Lung (tissue), 12 donors: ENCODE results near the gene HRK. TPM values are rescaled to one million over a fixed set of nuclear protein-coding genes. Genes with fewer than 3 reads are reported as not detected.

ENCODE experiments used
- ATAC-seq: fragments of 200-7000 bp; cut with Tn5 transposase; one replicate; pipeline ENCODE4 v1.9.1; 2020; ENCODE audit warnings: moderate number of reproducible peaks; ENCODE audit not compliant: insufficient read depth, low FRiP score
- DNase-seq, 3 donors: peaks; one replicate each; pipeline ENCODE4 v3.0.0-alpha.2; 2013 to 2017
- H3K27ac ChIP-seq, 2 donors: one replicate each; pipeline ENCODE4 v1.5.1; 2013; ENCODE audit warnings: mild to moderate bottlenecking in 2 of 2, moderate library complexity in 2 of 2, control low read depth in 1 of 2, inconsistent platforms in 1 of 2, low read depth in 1 of 2, low read length in 1 of 2
- H3K27me3 ChIP-seq, 3 donors: one replicate each; pipeline ENCODE4 v1.5.1; 2013; ENCODE audit warnings: low read length in 2 of 3; ENCODE audit not compliant: control insufficient read depth in 3 of 3, insufficient read depth in 3 of 3
- H3K36me3 ChIP-seq, 4 donors: one replicate each; pipeline ENCODE4 v1.5.1; 2013; ENCODE audit warnings: low read length in 4 of 4, mild to moderate bottlenecking in 1 of 4, moderate library complexity in 1 of 4; ENCODE audit not compliant: control insufficient read depth in 4 of 4, insufficient read depth in 4 of 4
- H3K4me1 ChIP-seq, 5 donors: one replicate each; pipeline ENCODE4 v1.5.1; 2013; ENCODE audit warnings: low read length in 5 of 5, mild to moderate bottlenecking in 2 of 5, moderate library complexity in 1 of 5; ENCODE audit not compliant: control insufficient read depth in 5 of 5, insufficient read depth in 5 of 5
- H3K4me3 ChIP-seq: one replicate; pipeline ENCODE4 v1.5.1; 2013; ENCODE audit warnings: mild to moderate bottlenecking, control low read depth, moderate library complexity
- H3K9ac ChIP-seq, 2 donors: one replicate each; pipeline ENCODE4 v1.5.1; 2013; ENCODE audit warnings: low read length in 2 of 2, control low read depth in 1 of 2; ENCODE audit not compliant: insufficient read depth in 1 of 2
- H3K9me3 ChIP-seq, 4 donors: one replicate each; pipeline ENCODE4 v1.5.1; 2013; ENCODE audit warnings: low read length in 3 of 4, mild to moderate bottlenecking in 1 of 4, moderate library complexity in 1 of 4; ENCODE audit not compliant: control insufficient read depth in 4 of 4, insufficient read depth in 3 of 4
- WGBS, 2 donors: extraction: QIAGEN DNeasy Blood & Tissue Kit; methylation state at CpG; one replicate each; pipeline ENCODE4 v1.1.7; 2013; 5-methylcytosine and 5-hydroxymethylcytosine counted together
- polyA plus RNA-seq, 2 donors: library from polyadenylated mRNA; stranded (reverse); fragments of 200-250 nt; gene quantifications; one replicate each; pipeline ENCODE4 v1.2.1, GENCODE V29; 2013
- total RNA-seq, 2 donors: library from RNA; depleted of rRNA in 1 of 2; stranded (reverse); fragments of >200 nt in 1 of 2; gene quantifications; one replicate each; pipeline ENCODE4 v1.2.1, GENCODE V29; 2014 to 2021
- TF ChIP-seq, protein P1 (sequence below): IDR thresholded peaks from 2 replicates; pipeline ENCODE4 v1.5.1; 2012; ENCODE audit warnings: mild to moderate bottlenecking; ENCODE audit errors: control extremely low read depth, extremely low read depth
- donor health status: control.
- donor health status: control.
- donor health status: Bipolar disorder and iron deficiency.
- donor health status: healthy.
- donor health status: DM: yes; HTN: yes; CAD: no.

Gene HRK
- total and polyA plus RNA-seq, 4 donors: 0.05 to 1.5 (median 0.23) TPM

DNA sequence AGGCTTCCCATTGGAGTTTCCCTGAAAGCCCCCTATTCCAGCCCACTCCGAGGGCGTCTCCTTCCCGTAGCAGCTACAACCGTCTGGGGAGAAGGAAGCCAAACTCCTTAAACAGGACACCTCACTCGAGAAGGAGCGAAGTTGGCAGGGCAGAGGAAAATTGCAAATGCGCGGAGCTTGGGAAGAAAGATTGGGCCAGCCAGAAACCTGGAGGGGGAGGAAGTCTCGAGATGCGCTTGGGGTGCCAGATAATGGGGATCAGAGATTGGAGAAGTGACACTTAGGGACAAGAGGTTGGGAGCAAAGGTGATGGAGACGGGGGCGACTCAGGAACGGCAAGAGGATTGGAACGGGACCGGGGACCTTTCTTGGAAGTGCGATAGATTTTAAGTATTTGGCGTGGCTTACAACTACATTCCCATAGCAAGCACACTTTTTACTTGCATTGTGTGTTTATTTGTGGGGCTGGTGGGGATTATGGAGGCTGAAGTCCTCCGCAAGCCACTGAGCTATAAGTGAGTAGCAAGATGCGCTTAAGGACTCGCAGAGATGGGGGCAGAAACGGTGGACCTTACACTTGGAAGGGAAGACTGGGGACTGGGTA lies 926 bp downstream of the HRK start:
- WGBS, 2 donors: 2 to 3% methylated on average over 21 of the region's 21 CpGs
- no peak for ATAC-seq
- H3K4me3 ChIP-seq: no peak overlapping the region

DNA sequence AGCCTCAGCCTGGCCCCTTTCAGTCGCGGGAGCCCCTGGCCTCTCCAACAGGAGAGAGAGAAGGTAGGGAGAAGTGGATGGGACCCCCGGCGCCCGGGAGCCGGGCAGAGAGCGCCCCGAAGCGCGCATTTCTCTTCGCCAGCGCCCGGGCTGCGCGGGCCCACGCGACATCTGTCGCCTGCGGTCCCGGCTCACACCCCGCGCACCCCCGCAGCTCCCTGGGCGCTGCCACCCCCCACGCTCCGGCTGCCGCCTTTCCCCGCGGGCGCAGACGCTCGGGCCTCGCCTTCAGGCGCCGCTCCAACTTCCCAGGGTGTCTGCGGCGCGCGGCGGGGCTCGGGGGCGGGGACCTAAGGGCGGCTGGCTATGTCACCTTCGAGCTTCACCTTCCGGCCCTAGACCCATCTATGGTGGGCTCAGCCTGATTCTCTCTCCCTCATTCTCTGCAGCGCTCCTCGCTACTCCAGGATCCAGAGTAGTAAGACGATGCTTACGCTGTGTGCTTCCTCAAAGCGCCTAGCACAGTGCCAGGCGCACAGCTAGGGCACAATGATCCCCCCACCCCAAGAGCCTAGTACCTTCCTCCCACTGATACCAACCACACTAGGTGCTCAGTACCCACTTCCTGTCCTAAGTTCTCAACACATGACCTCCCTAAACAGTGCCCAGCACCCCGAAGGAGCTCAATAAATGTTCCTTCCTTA lies 1.6 kb downstream of the HRK start:
- Histone ChIP-seq H3K27ac (no peak overlapping the region), H3K4me3 (no peak overlapping the region), H3K9me3 (peaks cover 0 to 7% (median under 1%) of the 10 kb centered on the region in 4 donors), H3K9ac (no peak overlapping the region), H3K36me3 (no peaks in the 10 kb centered on the region), H3K27me3 (peaks cover 7 to 83% (median 68%) of the 10 kb centered on the region in 3 donors), H3K4me1 (peaks cover 0 to 22% (median 17%) of the 10 kb centered on the region in 5 donors)
- DNase-seq (no peak), ATAC-seq (no peak)
- 3% methylated on average over 41 to 52 of the region's 52 CpGs for WGBS, 2 donors
- TF ChIP-seq, protein P1, sequence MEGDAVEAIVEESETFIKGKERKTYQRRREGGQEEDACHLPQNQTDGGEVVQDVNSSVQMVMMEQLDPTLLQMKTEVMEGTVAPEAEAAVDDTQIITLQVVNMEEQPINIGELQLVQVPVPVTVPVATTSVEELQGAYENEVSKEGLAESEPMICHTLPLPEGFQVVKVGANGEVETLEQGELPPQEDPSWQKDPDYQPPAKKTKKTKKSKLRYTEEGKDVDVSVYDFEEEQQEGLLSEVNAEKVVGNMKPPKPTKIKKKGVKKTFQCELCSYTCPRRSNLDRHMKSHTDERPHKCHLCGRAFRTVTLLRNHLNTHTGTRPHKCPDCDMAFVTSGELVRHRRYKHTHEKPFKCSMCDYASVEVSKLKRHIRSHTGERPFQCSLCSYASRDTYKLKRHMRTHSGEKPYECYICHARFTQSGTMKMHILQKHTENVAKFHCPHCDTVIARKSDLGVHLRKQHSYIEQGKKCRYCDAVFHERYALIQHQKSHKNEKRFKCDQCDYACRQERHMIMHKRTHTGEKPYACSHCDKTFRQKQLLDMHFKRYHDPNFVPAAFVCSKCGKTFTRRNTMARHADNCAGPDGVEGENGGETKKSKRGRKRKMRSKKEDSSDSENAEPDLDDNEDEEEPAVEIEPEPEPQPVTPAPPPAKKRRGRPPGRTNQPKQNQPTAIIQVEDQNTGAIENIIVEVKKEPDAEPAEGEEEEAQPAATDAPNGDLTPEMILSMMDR: no peak

More for the DNA sequence above, 926 bp downstream of the HRK start:
- Histone ChIP-seq H3K9me3 (peaks cover 0 to 5% (median 0%) of the 10 kb centered on the region in 4 donors), H3K4me1 (peaks cover 0 to 22% (median 17%) of the 10 kb centered on the region in 5 donors), H3K27me3 (peaks cover 7 to 77% (median 70%) of the 10 kb centered on the region in 3 donors), H3K36me3 (no peaks in the 10 kb centered on the region), H3K9ac (no peak overlapping the region), H3K27ac (no peak overlapping the region)
- DNase-seq: no peak
- TF ChIP-seq, protein P1: no peak

DNA sequence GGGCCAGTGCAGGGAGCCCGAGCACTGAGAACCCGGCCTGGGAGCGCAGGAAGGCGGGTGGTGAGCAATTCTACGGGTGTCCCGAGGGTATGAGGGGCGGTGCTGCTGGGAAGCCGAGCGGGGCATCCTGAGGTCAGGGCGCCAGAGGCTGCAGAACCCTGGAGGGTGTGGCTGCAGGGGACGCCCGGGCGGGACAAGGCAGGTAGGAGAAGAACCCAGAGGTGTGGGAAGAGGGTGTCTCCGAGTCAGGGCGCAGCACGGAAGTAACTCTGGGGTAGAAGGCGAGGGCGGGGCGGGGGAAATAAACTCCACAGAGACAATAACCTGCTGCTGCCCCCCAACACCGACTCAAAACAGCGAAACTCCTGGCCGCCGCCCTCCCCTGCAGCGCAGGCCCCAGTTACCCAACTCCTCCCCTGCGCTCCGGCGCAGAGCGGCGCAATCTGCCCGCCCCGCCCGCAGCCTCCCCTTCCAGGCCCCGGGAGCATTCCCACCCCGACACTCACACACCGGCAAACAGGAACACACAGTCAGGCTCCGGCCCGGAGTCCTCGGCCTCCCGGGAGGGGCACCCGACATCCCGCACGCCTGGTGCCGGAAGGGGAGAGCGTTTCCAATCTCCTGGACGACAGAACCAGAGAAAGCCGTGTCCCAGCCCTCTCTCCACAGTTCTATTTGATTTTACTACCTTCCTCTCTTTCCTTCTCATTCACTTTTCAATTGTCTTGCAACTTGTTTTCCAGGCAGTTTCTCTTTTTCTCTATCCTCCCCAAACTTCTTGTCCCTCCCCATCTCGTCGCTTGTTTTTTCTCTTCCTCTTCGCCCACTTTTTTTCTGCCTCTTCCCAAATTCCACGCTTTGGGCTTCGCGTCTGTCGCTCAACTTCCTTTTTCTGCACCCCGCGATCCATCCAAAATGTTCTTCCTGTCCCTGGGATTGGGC lies 2.4 kb downstream of the HRK start:
- 2 to 3% methylated on average over 53 to 55 of the region's 55 CpGs for WGBS, 2 donors

More for the DNA sequence above, 2.4 kb downstream of the HRK start:
- H3K9ac ChIP-seq: no peak overlapping the region
- H3K27ac ChIP-seq: no peak overlapping the region
- peaks cover 0 to 22% (median 17%) of the 10 kb centered on the region in 5 donors for H3K4me1 ChIP-seq
- ATAC-seq: no peak
- no peaks in the 10 kb centered on the region for H3K36me3 ChIP-seq
- H3K4me3 ChIP-seq: no peak overlapping the region
- DNase-seq: no peak
- TF ChIP-seq, protein P1: no peak
- H3K9me3 ChIP-seq: peaks cover 0 to 11% (median 2%) of the 10 kb centered on the region in 4 donors
- H3K27me3 ChIP-seq: peaks cover 7 to 85% (median 64%) of the 10 kb centered on the region in 3 donors
